Trophoblast cell (in vitro differentiated cells and primary cell): ENCODE measurements around the gene DLG2.
"Not testable (repeated sequence)": the region's sequence is repeated elsewhere in the genome, so short reads cannot be mapped to it uniquely, and the experiment has no call there.

ENCODE experiments used
- DNase-seq, 2 donors: peaks; one replicate each; pipeline ENCODE4 v3.0.0-alpha.2; 2016
- H2AFZ ChIP-seq: 2 replicates; pipeline ENCODE4 v1.6.1; 2013; ENCODE audit warnings: low read length, moderate library complexity, mild to moderate bottlenecking; ENCODE audit not compliant: insufficient read depth, poor library complexity
- H2AK5ac ChIP-seq: 2 replicates; pipeline ENCODE4 v1.6.1; 2013; ENCODE audit warnings: mild to moderate bottlenecking, low read length
- H2BK120ac ChIP-seq: 2 replicates; pipeline ENCODE4 v1.6.1; 2013; ENCODE audit warnings: low read length, mild to moderate bottlenecking, moderate library complexity; ENCODE audit not compliant: insufficient read depth, poor library complexity
- H2BK12ac ChIP-seq: 2 replicates; pipeline ENCODE4 v1.6.1; 2013; ENCODE audit warnings: mild to moderate bottlenecking, low read length, moderate library complexity
- H2BK5ac ChIP-seq: 2 replicates; pipeline ENCODE4 v1.6.1; 2013; ENCODE audit warnings: low read length, low read depth, moderate library complexity, mild to moderate bottlenecking; ENCODE audit not compliant: poor library complexity
- H3K14ac ChIP-seq: 2 replicates; pipeline ENCODE4 v1.6.1; 2013; ENCODE audit warnings: mild to moderate bottlenecking, low read length
- H3K18ac ChIP-seq: 2 replicates; pipeline ENCODE4 v1.6.1; 2013; ENCODE audit warnings: mild to moderate bottlenecking, low read length
- H3K23ac ChIP-seq: 2 replicates; pipeline ENCODE4 v1.6.1; 2013; ENCODE audit warnings: low read length
- H3K27ac ChIP-seq: 2 replicates; pipeline ENCODE4 v1.5.1; 2013; ENCODE audit warnings: low read depth, mild to moderate bottlenecking, inconsistent platforms, low read length, moderate library complexity
- H3K27me3 ChIP-seq: 2 replicates; pipeline ENCODE4 v1.6.1; 2013; ENCODE audit warnings: inconsistent platforms, mild to moderate bottlenecking, low read length, moderate library complexity; ENCODE audit not compliant: insufficient read depth
- H3K36me3 ChIP-seq, 2 experiments: 1 replicate in 1 of 2; 2 replicates in 1 of 2; pipeline ENCODE4 v1.6.1; 2013; ENCODE audit warnings: low read length in 2 of 2, mild to moderate bottlenecking in 2 of 2, moderate library complexity in 1 of 2; ENCODE audit not compliant: insufficient read depth in 2 of 2, control insufficient read depth in 1 of 2
- H3K4ac ChIP-seq: 2 replicates; pipeline ENCODE4 v1.6.1; 2013; ENCODE audit warnings: low read depth, mild to moderate bottlenecking, low read length, moderate library complexity
- H3K4me1 ChIP-seq, 2 experiments: 1 replicate in 1 of 2; 2 replicates in 1 of 2; pipeline ENCODE4 v1.6.1; 2013; ENCODE audit warnings: low read length in 2 of 2, mild to moderate bottlenecking in 2 of 2, moderate library complexity in 1 of 2; ENCODE audit not compliant: insufficient read depth in 2 of 2, control insufficient read depth in 1 of 2
- H3K4me2 ChIP-seq: 2 replicates; pipeline ENCODE4 v1.6.1; 2013; ENCODE audit warnings: inconsistent platforms, mild to moderate bottlenecking, low read length, moderate library complexity
- H3K4me3 ChIP-seq: 2 replicates; pipeline ENCODE4 v1.5.1; 2013; ENCODE audit warnings: mild to moderate bottlenecking, low read depth, low read length, inconsistent platforms
- H3K79me1 ChIP-seq: one replicate; pipeline ENCODE4 v1.6.1; 2013; ENCODE audit warnings: low read length
- H3K79me2 ChIP-seq: 2 replicates; pipeline ENCODE4 v1.6.1; 2013; ENCODE audit warnings: low read length, mild to moderate bottlenecking; ENCODE audit not compliant: control insufficient read depth, insufficient read depth, poor library complexity
- H3K9ac ChIP-seq: 2 replicates; pipeline ENCODE4 v1.6.1; 2013; ENCODE audit warnings: mild to moderate bottlenecking, low read length
- H3K9me3 ChIP-seq: 2 replicates; pipeline ENCODE4 v1.6.1; 2013; ENCODE audit warnings: low read depth, mild to moderate bottlenecking, control low read depth, inconsistent platforms, low read length; ENCODE audit not compliant: insufficient read depth
- H4K12ac ChIP-seq: 2 replicates; pipeline ENCODE4 v1.6.1; 2013; ENCODE audit warnings: low read depth, mild to moderate bottlenecking, low read length, moderate library complexity
- H4K8ac ChIP-seq: 2 replicates; pipeline ENCODE4 v1.6.1; 2013; ENCODE audit warnings: low read depth, mild to moderate bottlenecking, low read length, moderate library complexity
- H4K91ac ChIP-seq: one replicate; pipeline ENCODE4 v1.6.1; 2013; ENCODE audit warnings: low read depth, mild to moderate bottlenecking, low read length, moderate library complexity
- WGBS: extraction: QIAGEN DNeasy Blood & Tissue Kit; methylation state at CpG from one replicate; pipeline ENCODE4 v1.1.7; 2013; ENCODE audit warnings: missing lambda C conversion rate; ENCODE audit not compliant: insufficient read length, insufficient coverage; ENCODE audit errors: extremely low coverage; 5-methylcytosine and 5-hydroxymethylcytosine counted together

DLG2 gene

GRCh38 chr11:85232559-85232958 is 394.6 kb downstream of the DLG2 start:
- Histone ChIP-seq H3K79me1 (no peaks in the 10 kb centered on the region), H3K4me2 (no peak overlapping the region), H2BK12ac (no peak overlapping the region), H3K23ac (no peak overlapping the region), H3K18ac (no peak overlapping the region), H2BK5ac (no peak overlapping the region), H3K9me3 (no peaks in the 10 kb centered on the region), H3K4ac (no peak overlapping the region), H3K27me3 (no peaks in the 10 kb centered on the region), H3K9ac (no peak overlapping the region), H3K27ac (no peak overlapping the region), H4K8ac (no peak overlapping the region), H3K36me3 (no peaks in the 10 kb centered on the region), H3K14ac (no peak overlapping the region), H2AFZ (no peak overlapping the region), H3K4me1 (no peaks in the 10 kb centered on the region), H3K4me3 (no peak overlapping the region), H2BK120ac (no peak overlapping the region), H4K91ac (no peak overlapping the region), H2AK5ac (no peak overlapping the region), H3K79me2 (no peaks in the 10 kb centered on the region), H4K12ac (no peak overlapping the region)
- WGBS: no CpG with 5 or more reads among the region's 2 CpGs
- DNase-seq: no peak

DNA sequence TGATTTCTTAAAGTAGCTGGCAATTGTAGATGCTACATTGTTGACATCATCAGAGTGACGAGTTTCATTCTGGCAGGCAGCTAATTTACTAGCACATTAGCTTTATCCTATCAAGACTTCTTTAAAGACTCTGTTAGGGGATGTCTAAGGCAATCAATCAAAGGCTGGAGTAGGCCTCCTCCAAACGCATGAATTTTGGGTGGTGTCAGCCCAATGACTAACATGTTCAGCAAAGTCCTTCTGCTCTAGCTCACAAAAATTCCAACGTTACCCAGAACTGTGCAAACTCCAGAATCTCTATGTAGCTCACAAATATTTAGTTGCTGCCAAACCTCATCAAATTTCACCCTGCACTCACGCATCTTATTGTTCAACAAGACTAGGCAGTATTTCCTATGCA is 395.6 kb downstream of the DLG2 start:
- WGBS: no CpG with 5 or more reads among the region's 4 CpGs

GRCh38 chr11:85229723-85230122 is 397.4 kb downstream of the DLG2 start:
- not testable (repeated sequence) for H4K12ac ChIP-seq, H2AK5ac ChIP-seq, H3K14ac ChIP-seq, H3K36me3 ChIP-seq, H3K79me1 ChIP-seq, H3K9me3 ChIP-seq, H4K8ac ChIP-seq, H2BK120ac ChIP-seq, H3K4me1 ChIP-seq, H2AFZ ChIP-seq, H3K27me3 ChIP-seq, H4K91ac ChIP-seq, DNase-seq, H3K9ac ChIP-seq, H3K23ac ChIP-seq, H3K27ac ChIP-seq, H3K18ac ChIP-seq, H2BK5ac ChIP-seq, H3K4me2 ChIP-seq, H2BK12ac ChIP-seq, H3K4ac ChIP-seq, H3K79me2 ChIP-seq, H3K4me3 ChIP-seq
- no CpG with 5 or more reads among the region's 1 CpG for WGBS

More for the DNA sequence above, 395.6 kb downstream of the DLG2 start:
- Histone ChIP-seq H3K9ac (no peak overlapping the region), H3K27me3 (no peaks in the 10 kb centered on the region), H3K27ac (no peak overlapping the region), H4K8ac (no peak overlapping the region), H3K79me2 (no peaks in the 10 kb centered on the region), H3K14ac (no peak overlapping the region), H2BK5ac (no peak overlapping the region), H3K4me2 (no peak overlapping the region), H3K4me1 (no peaks in the 10 kb centered on the region), H3K36me3 (no peaks in the 10 kb centered on the region), H2AFZ (no peak overlapping the region), H4K91ac (no peak overlapping the region), H2BK120ac (no peak overlapping the region), H3K4ac (no peak overlapping the region), H3K4me3 (no peak overlapping the region), H4K12ac (no peak overlapping the region), H3K23ac (no peak overlapping the region), H2AK5ac (no peak overlapping the region), H2BK12ac (no peak overlapping the region), H3K9me3 (no peaks in the 10 kb centered on the region), H3K18ac (no peak overlapping the region), H3K79me1 (no peaks in the 10 kb centered on the region)
- DNase-seq: no peak

DNA sequence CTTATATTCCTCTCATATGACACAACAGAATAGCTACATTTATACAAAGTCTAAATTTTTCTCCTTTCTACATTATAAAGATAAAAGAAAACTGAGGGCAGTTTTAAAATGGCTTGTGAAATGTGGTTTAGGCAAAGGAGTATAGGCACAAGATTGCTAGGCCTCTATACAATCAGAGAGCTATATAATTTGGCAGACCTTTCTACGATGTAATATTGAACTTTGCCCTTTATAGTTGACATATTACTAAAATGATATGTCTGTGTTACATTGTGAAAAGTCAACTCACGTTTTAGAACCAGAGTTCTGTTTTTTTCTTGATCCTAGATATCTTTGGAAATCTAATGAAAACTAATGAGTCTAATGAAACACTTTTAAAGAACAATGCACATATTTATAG is 430.2 kb downstream of the DLG2 start:
- H3K18ac ChIP-seq: no peak overlapping the region
- no peak overlapping the region for H2BK120ac ChIP-seq
- H2BK5ac ChIP-seq: no peak overlapping the region
- H2BK12ac ChIP-seq: no peak overlapping the region
- no CpG with 5 or more reads among the region's 2 CpGs for WGBS
- no peak overlapping the region for H3K4me3 ChIP-seq
- H3K36me3 ChIP-seq: no peaks in the 10 kb centered on the region
- H4K91ac ChIP-seq: no peak overlapping the region
- no peak overlapping the region for H4K8ac ChIP-seq
- no peak overlapping the region for H3K14ac ChIP-seq
- no peak for DNase-seq
- H3K9ac ChIP-seq: no peak overlapping the region
- H4K12ac ChIP-seq: no peak overlapping the region
- H3K27ac ChIP-seq: no peak overlapping the region
- H3K79me2 ChIP-seq: no peaks in the 10 kb centered on the region
- no peak overlapping the region for H3K4me2 ChIP-seq
- no peaks in the 10 kb centered on the region for H3K79me1 ChIP-seq
- H3K4ac ChIP-seq: no peak overlapping the region
- no peaks in the 10 kb centered on the region for H3K9me3 ChIP-seq
- H2AFZ ChIP-seq: no peak overlapping the region
- H3K4me1 ChIP-seq: no peaks in the 10 kb centered on the region
- H2AK5ac ChIP-seq: no peak overlapping the region
- H3K23ac ChIP-seq: no peak overlapping the region
- H3K27me3 ChIP-seq: no peaks in the 10 kb centered on the region
